HepG2 (cell line): ENCODE measurements around the gene PTCRA. TPM values are rescaled to one million over a fixed set of nuclear protein-coding genes. Genes with fewer than 3 reads are reported as not detected.

Source experiments
- ARNT ChIP-seq: fragments of 450-650 bp; IDR thresholded peaks from 2 replicates; pipeline ENCODE4 v1.6.1; 2017
- FOXO1 ChIP-seq: sonication (generic); formaldehyde crosslinking; IDR thresholded peaks from 2 replicates; pipeline ENCODE4 v1.4.0; 2020; ENCODE audit warnings: missing genetic modification reagents
- FOXP1 ChIP-seq, 2 experiments: fragments of 450-650 bp in 1 of 2; IDR thresholded peaks; 2 replicates each; pipeline ENCODE4 v1.6.1; 2017 to 2018; ENCODE audit warnings: antibody characterized with exemption in 1 of 2
- MAFF ChIP-seq: IDR thresholded peaks from 2 replicates; pipeline ENCODE4 v1.6.1; 2011; ENCODE audit warnings: low read depth, low read length, improper control_type of control experiment
- ZNF121 ChIP-seq: sonication (generic); formaldehyde crosslinking; IDR thresholded peaks from 2 replicates; pipeline ENCODE4 v1.5.0; 2020; ENCODE audit warnings: mild to moderate bottlenecking, missing genetic modification reagents
- ZNF234 ChIP-seq: sonication (generic); formaldehyde crosslinking; conservative IDR thresholded peaks from 2 replicates; pipeline ENCODE4 v1.5.1; 2020; ENCODE audit warnings: mild to moderate bottlenecking, missing genetic modification reagents
- ZNF274 ChIP-seq: sonication (generic); formaldehyde crosslinking; IDR thresholded peaks from 2 replicates; pipeline ENCODE4 v1.5.1; 2020; ENCODE audit warnings: mild to moderate bottlenecking, missing genetic modification reagents
- ZNF547 ChIP-seq: sonication (generic); formaldehyde crosslinking; IDR thresholded peaks from 2 replicates; pipeline ENCODE4 v1.5.1; 2020; ENCODE audit warnings: mild to moderate bottlenecking, missing genetic modification reagents
- ZNF577 ChIP-seq: sonication (generic); formaldehyde crosslinking; IDR thresholded peaks from 2 replicates; pipeline ENCODE4 v1.4.0; 2020; ENCODE audit warnings: mild to moderate bottlenecking, low read depth, missing genetic modification reagents, borderline replicate concordance
- ZNF614 ChIP-seq: IDR thresholded peaks from 2 replicates; pipeline ENCODE4 v1.6.1; 2018; ENCODE audit warnings: missing biosample characterization, missing genetic modification reagents, inconsistent platforms, borderline replicate concordance
- ZSCAN20 ChIP-seq: sonication (generic); formaldehyde crosslinking; IDR thresholded peaks from 2 replicates; pipeline ENCODE4 v1.4.0; 2020; ENCODE audit warnings: missing genetic modification reagents, mild to moderate bottlenecking, borderline replicate concordance
- ZSCAN31 ChIP-seq: sonication (generic); formaldehyde crosslinking; IDR thresholded peaks from 2 replicates; pipeline ENCODE4 v1.5.0; 2020; ENCODE audit warnings: low read depth, mild to moderate bottlenecking, missing genetic modification reagents
- polyA plus RNA-seq, 8 experiments: library from polyadenylated mRNA; depleted of rRNA in 3 of 8; stranded (reverse) in 7 of 8; unstranded in 1 of 8; fragments of >200 nt; fragmentation: Illumina TruSeq in 4 of 8; extraction: Trizol in 4 of 8; gene quantifications; 2 replicates each; pipeline versions ENCODE4 v1.2.1 to v1.2.3, GENCODE V29; 2011 to 2016; ENCODE audit warnings: low read depth in 4 of 8, missing spikeins in 1 of 8, mixed read lengths in 1 of 8; ENCODE audit not compliant: insufficient read depth in 1 of 8
- total RNA-seq, 5 experiments: library from RNA; depleted of rRNA; stranded (reverse); fragments of >200 nt; fragmentation: Illumina TruSeq; extraction: Trizol; gene quantifications; 2 replicates each; pipeline ENCODE4 v1.2.3, GENCODE V29; 2016; ENCODE audit warnings: low read depth in 1 of 5
- TF ChIP-seq, protein P1 (sequence below): sonication (generic); formaldehyde crosslinking; IDR thresholded peaks from 2 replicates; pipeline ENCODE4 v1.5.0; 2020; ENCODE audit warnings: missing genetic modification reagents, mild to moderate bottlenecking, borderline replicate concordance
- TF ChIP-seq, protein P2 (sequence below): sonication (generic); formaldehyde crosslinking; IDR thresholded peaks from 2 replicates; pipeline ENCODE4 v1.5.1; 2020; ENCODE audit warnings: mild to moderate bottlenecking, missing genetic modification reagents
- TF ChIP-seq, protein P3 (sequence below): sonication (generic); formaldehyde crosslinking; IDR thresholded peaks from 2 replicates; pipeline ENCODE4 v1.4.0; 2020; ENCODE audit warnings: missing genetic modification reagents, borderline replicate concordance
- TF ChIP-seq, protein P4 (sequence below): IDR thresholded peaks from 2 replicates; pipeline ENCODE4 v1.6.1; 2016; ENCODE audit warnings: mild to moderate bottlenecking

Gene PTCRA
- total and polyA plus RNA-seq, 2 of the 13 experiments (the other 11 are each of a cell fraction or from before 2014, with no cell fraction given): not detected

DNA sequence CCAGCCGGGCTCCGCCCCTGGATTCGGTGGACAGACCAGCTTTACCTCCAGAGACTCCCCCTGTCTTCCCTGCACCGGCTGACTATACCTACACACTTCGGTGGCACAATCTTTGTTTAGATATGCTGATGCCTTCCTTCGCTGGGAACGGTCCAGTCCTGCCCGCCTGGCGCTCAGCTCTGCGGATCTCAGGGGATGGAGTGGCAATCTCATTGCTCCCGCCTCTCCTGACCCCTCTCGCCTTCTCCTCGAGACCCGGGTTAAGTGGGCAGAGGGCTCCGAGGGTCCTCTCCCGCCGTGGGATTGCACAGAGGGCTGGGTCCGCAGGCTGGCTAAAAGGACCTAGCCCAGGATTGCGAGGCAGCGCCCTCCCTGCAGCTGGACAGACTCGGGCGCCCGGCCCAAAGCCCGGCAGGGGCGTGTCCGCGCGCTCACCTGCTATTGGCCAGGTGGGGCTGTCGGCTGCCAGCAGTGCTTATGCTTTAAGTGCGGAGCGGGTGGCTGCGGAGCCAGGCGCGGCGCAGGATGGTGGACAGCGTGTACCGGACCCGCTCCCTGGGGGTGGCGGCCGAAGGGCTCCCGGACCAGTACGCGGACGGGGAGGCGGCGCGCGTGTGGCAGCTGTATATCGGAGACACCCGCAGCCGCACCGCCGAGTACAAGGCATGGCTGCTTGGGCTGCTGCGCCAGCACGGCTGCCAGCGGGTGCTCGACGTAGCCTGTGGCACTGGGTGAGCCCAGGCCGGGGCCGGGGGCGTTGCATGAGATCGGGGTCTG lies 44.6 kb downstream of the PTCRA start, which contains the start of gene GNMT (continued):
- TF ChIP-seq, protein P1, sequence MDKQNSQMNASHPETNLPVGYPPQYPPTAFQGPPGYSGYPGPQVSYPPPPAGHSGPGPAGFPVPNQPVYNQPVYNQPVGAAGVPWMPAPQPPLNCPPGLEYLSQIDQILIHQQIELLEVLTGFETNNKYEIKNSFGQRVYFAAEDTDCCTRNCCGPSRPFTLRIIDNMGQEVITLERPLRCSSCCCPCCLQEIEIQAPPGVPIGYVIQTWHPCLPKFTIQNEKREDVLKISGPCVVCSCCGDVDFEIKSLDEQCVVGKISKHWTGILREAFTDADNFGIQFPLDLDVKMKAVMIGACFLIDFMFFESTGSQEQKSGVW (CRISPR knock-in tag): no peak
- peak; percentile 91 for TF ChIP-seq ZNF274 (CRISPR knock-in tag)
- TF ChIP-seq ARNT: no peak
- TF ChIP-seq, protein P2, sequence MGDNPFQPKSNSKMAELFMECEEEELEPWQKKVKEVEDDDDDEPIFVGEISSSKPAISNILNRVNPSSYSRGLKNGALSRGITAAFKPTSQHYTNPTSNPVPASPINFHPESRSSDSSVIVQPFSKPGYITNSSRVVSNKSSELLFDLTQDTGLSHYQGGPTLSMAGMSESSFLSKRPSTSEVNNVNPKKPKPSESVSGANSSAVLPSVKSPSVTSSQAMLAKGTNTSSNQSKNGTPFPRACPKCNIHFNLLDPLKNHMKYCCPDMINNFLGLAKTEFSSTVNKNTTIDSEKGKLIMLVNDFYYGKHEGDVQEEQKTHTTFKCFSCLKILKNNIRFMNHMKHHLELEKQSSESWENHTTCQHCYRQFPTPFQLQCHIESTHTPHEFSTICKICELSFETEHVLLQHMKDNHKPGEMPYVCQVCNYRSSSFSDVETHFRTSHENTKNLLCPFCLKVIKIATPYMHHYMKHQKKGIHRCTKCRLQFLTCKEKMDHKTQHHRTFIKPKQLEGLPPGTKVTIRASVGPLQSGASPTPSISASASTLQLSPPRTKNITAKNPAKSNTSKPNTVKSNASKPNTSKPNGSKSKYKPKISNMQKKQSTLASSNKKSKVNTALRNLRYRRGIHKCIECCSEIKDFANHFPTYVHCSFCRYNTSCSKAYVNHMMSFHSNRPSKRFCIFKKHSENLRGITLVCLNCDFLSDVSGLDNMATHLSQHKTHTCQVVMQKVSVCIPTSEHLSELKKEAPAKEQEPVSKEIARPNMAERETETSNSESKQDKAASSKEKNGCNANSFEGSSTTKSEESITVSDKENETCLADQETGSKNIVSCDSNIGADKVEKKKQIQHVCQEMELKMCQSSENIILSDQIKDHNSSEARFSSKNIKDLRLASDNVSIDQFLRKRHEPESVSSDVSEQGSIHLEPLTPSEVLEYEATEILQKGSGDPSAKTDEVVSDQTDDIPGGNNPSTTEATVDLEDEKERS (CRISPR knock-in tag): no peak
- TF ChIP-seq FOXP1 (IDR thresholded peaks at IDR 0.05): no peak
- 0 out of 2 replicates have a peak, but pooled peaks have one; percentile 18 for TF ChIP-seq FOXP1 (CRISPR knock-in tag; IDR thresholded peaks at IDR 0.05)
- no peak for TF ChIP-seq MAFF
- TF ChIP-seq ZNF577 (CRISPR knock-in tag): no peak
- TF ChIP-seq, protein P3, sequence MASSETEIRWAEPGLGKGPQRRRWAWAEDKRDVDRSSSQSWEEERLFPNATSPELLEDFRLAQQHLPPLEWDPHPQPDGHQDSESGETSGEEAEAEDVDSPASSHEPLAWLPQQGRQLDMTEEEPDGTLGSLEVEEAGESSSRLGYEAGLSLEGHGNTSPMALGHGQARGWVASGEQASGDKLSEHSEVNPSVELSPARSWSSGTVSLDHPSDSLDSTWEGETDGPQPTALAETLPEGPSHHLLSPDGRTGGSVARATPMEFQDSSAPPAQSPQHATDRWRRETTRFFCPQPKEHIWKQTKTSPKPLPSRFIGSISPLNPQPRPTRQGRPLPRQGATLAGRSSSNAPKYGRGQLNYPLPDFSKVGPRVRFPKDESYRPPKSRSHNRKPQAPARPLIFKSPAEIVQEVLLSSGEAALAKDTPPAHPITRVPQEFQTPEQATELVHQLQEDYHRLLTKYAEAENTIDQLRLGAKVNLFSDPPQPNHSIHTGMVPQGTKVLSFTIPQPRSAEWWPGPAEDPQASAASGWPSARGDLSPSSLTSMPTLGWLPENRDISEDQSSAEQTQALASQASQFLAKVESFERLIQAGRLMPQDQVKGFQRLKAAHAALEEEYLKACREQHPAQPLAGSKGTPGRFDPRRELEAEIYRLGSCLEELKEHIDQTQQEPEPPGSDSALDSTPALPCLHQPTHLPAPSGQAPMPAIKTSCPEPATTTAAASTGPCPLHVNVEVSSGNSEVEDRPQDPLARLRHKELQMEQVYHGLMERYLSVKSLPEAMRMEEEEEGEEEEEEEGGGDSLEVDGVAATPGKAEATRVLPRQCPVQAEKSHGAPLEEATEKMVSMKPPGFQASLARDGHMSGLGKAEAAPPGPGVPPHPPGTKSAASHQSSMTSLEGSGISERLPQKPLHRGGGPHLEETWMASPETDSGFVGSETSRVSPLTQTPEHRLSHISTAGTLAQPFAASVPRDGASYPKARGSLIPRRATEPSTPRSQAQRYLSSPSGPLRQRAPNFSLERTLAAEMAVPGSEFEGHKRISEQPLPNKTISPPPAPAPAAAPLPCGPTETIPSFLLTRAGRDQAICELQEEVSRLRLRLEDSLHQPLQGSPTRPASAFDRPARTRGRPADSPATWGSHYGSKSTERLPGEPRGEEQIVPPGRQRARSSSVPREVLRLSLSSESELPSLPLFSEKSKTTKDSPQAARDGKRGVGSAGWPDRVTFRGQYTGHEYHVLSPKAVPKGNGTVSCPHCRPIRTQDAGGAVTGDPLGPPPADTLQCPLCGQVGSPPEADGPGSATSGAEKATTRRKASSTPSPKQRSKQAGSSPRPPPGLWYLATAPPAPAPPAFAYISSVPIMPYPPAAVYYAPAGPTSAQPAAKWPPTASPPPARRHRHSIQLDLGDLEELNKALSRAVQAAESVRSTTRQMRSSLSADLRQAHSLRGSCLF (CRISPR knock-in tag): no peak
- no peak for TF ChIP-seq FOXO1 (CRISPR knock-in tag)
- peak; percentile 85 for TF ChIP-seq ZSCAN31 (CRISPR knock-in tag)
- peak; percentile 62 for TF ChIP-seq ZNF614
- no peak for TF ChIP-seq ZSCAN20 (CRISPR knock-in tag)
- 0 out of 2 replicates have a peak, but pooled peaks have one; percentile 11 for TF ChIP-seq ZNF234
- TF ChIP-seq, protein P4, sequence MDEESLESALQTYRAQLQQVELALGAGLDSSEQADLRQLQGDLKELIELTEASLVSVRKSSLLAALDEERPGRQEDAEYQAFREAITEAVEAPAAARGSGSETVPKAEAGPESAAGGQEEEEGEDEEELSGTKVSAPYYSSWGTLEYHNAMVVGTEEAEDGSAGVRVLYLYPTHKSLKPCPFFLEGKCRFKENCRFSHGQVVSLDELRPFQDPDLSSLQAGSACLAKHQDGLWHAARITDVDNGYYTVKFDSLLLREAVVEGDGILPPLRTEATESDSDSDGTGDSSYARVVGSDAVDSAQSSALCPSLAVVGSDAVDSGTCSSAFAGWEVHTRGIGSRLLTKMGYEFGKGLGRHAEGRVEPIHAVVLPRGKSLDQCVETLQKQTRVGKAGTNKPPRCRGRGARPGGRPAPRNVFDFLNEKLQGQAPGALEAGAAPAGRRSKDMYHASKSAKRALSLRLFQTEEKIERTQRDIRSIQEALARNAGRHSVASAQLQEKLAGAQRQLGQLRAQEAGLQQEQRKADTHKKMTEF (CRISPR knock-in tag): peak; percentile 76
- TF ChIP-seq ZNF547 (CRISPR knock-in tag): peak; percentile 72; the same call in 1 of the 2 replicates
- peak; percentile 52 for TF ChIP-seq ZNF121 (CRISPR knock-in tag)
